Measurements from ENCODE around the gene FLT1. TPM values are rescaled to one million over a fixed set of nuclear protein-coding genes. Genes with fewer than 3 reads are reported as not detected.

Gene FLT1
- polyA plus RNA-seq, 4 donors: 0.45 to 8.8 (median 3.0) TPM

- H3K9me3 ChIP-seq (ENCODE audit: control insufficient read depth in 2 of 2, insufficient read depth in 1 of 2, low read depth in 1 of 2, low read length in 1 of 2): no peaks in the 10 kb centered on the region
- 84 to 90% (median 85%) methylated on average over 13 of the region's 13 CpGs for WGBS, 3 donors
- peaks cover 0 to 7% (median 7%) of the 10 kb centered on the region in 3 donors for H3K4me1 ChIP-seq (ENCODE audit: control insufficient read depth in 3 of 3, insufficient read depth in 2 of 3, low read depth in 1 of 3, low read length in 2 of 3)
- no peak overlapping the region for H3K27ac ChIP-seq (ENCODE audit: low read depth in 1 of 3, low read length in 2 of 3)
- H3K27me3 ChIP-seq (ENCODE audit: control insufficient read depth in 3 of 3, insufficient read depth in 3 of 3, low read length in 3 of 3): no peaks in the 10 kb centered on the region
- H3K36me3 ChIP-seq (ENCODE audit: control insufficient read depth in 3 of 3, insufficient read depth in 2 of 3, low read depth in 1 of 3, low read length in 3 of 3): no peaks in the 10 kb centered on the region
- no peak overlapping the region for H3K4me3 ChIP-seq (ENCODE audit: low read depth in 1 of 3, low read length in 3 of 3)
- no peak for DNase-seq
- no peak for FAIRE-seq
Observed at GRCh38 chr13:28406733-28407266, 88.1 kb downstream of the FLT1 start.

GRCh38 chr13:28402057-28402381 is 92.9 kb downstream of the FLT1 start:
- no peak for FAIRE-seq
- 70 to 72% (median 71%) methylated on average over 5 of the region's 5 CpGs for WGBS, 3 donors

DNA sequence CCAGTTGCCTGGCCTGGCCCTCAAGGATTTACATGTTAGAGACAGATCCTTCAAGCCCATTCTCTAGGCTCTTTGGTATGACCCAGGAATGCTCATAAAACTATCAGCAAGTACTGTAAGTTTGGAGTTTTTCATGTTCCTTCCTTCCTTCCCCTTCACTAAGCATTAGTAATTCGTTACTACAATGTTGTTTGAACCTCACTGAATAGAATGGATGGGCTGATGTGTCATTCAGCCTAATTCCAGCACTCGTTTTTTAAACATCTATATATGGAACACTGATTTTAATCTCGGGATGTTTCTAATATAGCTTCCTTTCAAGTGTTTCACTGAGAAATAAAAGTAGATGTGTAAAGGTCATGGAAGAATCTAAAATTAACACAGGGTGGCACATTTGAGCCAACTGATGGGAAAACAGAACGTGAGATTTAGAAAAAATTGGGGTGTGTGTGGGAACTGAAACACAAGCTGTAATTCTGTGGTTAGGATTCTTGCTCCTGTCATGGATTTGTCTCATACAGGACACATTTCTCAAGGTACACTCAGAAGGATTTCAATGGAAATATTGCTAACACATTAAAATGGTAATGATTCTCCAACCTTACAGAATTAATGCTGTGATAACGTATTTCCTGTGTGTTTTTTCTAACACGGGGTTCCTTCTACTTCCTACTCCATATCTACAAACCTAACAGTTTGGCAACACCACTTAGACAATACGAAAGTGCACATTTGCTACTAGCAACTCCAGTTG is 93.4 kb downstream of the FLT1 start:
- H3K9me3 ChIP-seq (ENCODE audit: control insufficient read depth in 2 of 2, insufficient read depth in 1 of 2, low read depth in 1 of 2, low read length in 1 of 2): no peaks in the 10 kb centered on the region
- no peak for FAIRE-seq
- H3K27me3 ChIP-seq (ENCODE audit: control insufficient read depth in 3 of 3, insufficient read depth in 3 of 3, low read length in 3 of 3): no peaks in the 10 kb centered on the region
- H3K4me3 ChIP-seq (ENCODE audit: low read depth in 1 of 3, low read length in 3 of 3): no peak overlapping the region
- DNase-seq: no peak
- WGBS, 3 donors: 36 to 43% (median 39%) methylated on average over 7 of the region's 7 CpGs
- H3K4me1 ChIP-seq (ENCODE audit: control insufficient read depth in 3 of 3, insufficient read depth in 2 of 3, low read depth in 1 of 3, low read length in 2 of 3): peaks cover 0 to 2% (median 0%) of the 10 kb centered on the region in 3 donors
- no peak overlapping the region for H3K27ac ChIP-seq (ENCODE audit: low read depth in 1 of 3, low read length in 2 of 3)
- no peaks in the 10 kb centered on the region for H3K36me3 ChIP-seq (ENCODE audit: control insufficient read depth in 3 of 3, insufficient read depth in 2 of 3, low read depth in 1 of 3, low read length in 3 of 3)

More at GRCh38 chr13:28402057-28402381, 92.9 kb downstream of the FLT1 start:
- H3K36me3 ChIP-seq (ENCODE audit: control insufficient read depth in 3 of 3, insufficient read depth in 2 of 3, low read depth in 1 of 3, low read length in 3 of 3): no peaks in the 10 kb centered on the region
- no peak overlapping the region for H3K4me3 ChIP-seq (ENCODE audit: low read depth in 1 of 3, low read length in 3 of 3)
- no peak overlapping the region for H3K27ac ChIP-seq (ENCODE audit: low read depth in 1 of 3, low read length in 2 of 3)
- no peak for DNase-seq
- peaks cover 0 to 2% (median 0%) of the 10 kb centered on the region in 3 donors for H3K4me1 ChIP-seq (ENCODE audit: control insufficient read depth in 3 of 3, insufficient read depth in 2 of 3, low read depth in 1 of 3, low read length in 2 of 3)
- no peaks in the 10 kb centered on the region for H3K9me3 ChIP-seq (ENCODE audit: control insufficient read depth in 2 of 2, insufficient read depth in 1 of 2, low read depth in 1 of 2, low read length in 1 of 2)
- H3K27me3 ChIP-seq (ENCODE audit: control insufficient read depth in 3 of 3, insufficient read depth in 3 of 3, low read length in 3 of 3): no peaks in the 10 kb centered on the region

DNA sequence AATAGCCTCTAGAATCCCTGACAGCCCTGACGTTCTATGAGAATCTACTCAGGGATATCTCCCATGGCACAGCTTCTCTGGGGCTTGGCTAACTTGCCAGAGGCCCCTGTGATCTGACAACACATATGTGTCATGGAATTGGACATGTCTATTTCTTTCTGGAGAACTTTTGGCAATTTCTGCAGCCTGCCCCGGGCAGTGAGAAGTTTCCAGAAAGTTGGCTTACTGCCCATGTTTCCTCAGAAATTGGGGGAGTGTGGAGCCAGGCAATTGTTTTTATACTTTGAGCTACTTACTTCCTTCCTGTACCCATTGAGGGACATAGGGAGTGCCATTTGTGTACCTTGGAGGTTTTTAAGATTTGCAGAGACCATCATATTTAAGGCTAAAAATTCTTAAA is 98.9 kb downstream of the FLT1 start:
- Histone ChIP-seq H3K36me3 (ENCODE audit: control insufficient read depth in 3 of 3, insufficient read depth in 2 of 3, low read depth in 1 of 3, low read length in 3 of 3) (no peaks in the 10 kb centered on the region), H3K4me3 (ENCODE audit: low read depth in 1 of 3, low read length in 3 of 3) (no peak overlapping the region), H3K4me1 (ENCODE audit: control insufficient read depth in 3 of 3, insufficient read depth in 2 of 3, low read depth in 1 of 3, low read length in 2 of 3) (no peaks in the 10 kb centered on the region), H3K9me3 (ENCODE audit: control insufficient read depth in 2 of 2, insufficient read depth in 1 of 2, low read depth in 1 of 2, low read length in 1 of 2) (no peaks in the 10 kb centered on the region), H3K27ac (ENCODE audit: low read depth in 1 of 3, low read length in 2 of 3) (no peak overlapping the region), H3K27me3 (ENCODE audit: control insufficient read depth in 3 of 3, insufficient read depth in 3 of 3, low read length in 3 of 3) (no peaks in the 10 kb centered on the region)
- FAIRE-seq: no peak
- DNase-seq: no peak
- 50 to 53% (median 53%) methylated on average over 2 of the region's 2 CpGs for WGBS, 3 donors

- FAIRE-seq: no peak
Observed at GRCh38 chr13:28394422-28394821, 100.5 kb downstream of the FLT1 start.

DNA sequence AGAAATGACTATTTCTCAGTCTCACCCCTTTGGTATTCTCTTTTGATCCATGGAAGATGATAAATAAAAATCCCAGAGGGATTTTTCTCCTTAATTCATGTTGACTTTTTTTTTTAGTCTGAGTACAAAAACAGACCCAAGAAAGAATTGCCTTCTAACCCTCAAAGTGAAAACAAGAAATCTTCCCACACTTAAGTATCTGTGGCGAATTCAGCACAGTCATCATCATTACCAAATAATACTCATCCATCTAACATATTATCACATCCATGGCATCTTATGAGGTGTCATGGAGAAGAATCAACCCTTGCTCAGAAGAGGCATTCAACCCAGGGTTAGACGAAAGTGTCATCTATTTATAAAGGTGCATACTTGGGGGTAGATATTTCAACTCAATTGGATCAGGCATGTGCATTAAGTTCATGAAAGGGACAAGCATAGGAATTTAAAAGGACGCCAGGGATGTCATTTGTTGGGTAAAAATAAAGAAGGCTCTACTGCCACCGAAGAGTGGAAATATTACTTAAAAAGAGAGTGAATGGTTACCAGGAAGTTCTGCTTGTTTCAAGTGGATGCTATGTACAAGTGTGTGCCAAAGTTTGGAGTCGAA is 101.9 kb downstream of the FLT1 start:
- no peak overlapping the region for H3K27ac ChIP-seq (ENCODE audit: low read depth in 1 of 3, low read length in 2 of 3)
- no peak overlapping the region for H3K4me3 ChIP-seq (ENCODE audit: low read depth in 1 of 3, low read length in 3 of 3)
- no peaks in the 10 kb centered on the region for H3K36me3 ChIP-seq (ENCODE audit: control insufficient read depth in 3 of 3, insufficient read depth in 2 of 3, low read depth in 1 of 3, low read length in 3 of 3)
- peaks cover 0 to 2% (median 0%) of the 10 kb centered on the region in 3 donors for H3K27me3 ChIP-seq (ENCODE audit: control insufficient read depth in 3 of 3, insufficient read depth in 3 of 3, low read length in 3 of 3)
- no peaks in the 10 kb centered on the region for H3K4me1 ChIP-seq (ENCODE audit: control insufficient read depth in 3 of 3, insufficient read depth in 2 of 3, low read depth in 1 of 3, low read length in 2 of 3)
- FAIRE-seq (no peak), DNase-seq (no peak)
- no peaks in the 10 kb centered on the region for H3K9me3 ChIP-seq (ENCODE audit: control insufficient read depth in 2 of 2, insufficient read depth in 1 of 2, low read depth in 1 of 2, low read length in 1 of 2)
- 83 to 89% (median 88%) methylated on average over 5 of the region's 5 CpGs for WGBS, 3 donors

More at GRCh38 chr13:28394422-28394821, 100.5 kb downstream of the FLT1 start:
- H3K36me3 ChIP-seq (ENCODE audit: control insufficient read depth in 3 of 3, insufficient read depth in 2 of 3, low read depth in 1 of 3, low read length in 3 of 3): no peaks in the 10 kb centered on the region
- whole genome bisulfite sequencing, 3 donors: 91 to 97% (median 94%) methylated on average over 4 of the region's 4 CpGs
- no peak overlapping the region for H3K27ac ChIP-seq (ENCODE audit: low read depth in 1 of 3, low read length in 2 of 3)
- no peaks in the 10 kb centered on the region for H3K27me3 ChIP-seq (ENCODE audit: control insufficient read depth in 3 of 3, insufficient read depth in 3 of 3, low read length in 3 of 3)
- no peak overlapping the region for H3K4me3 ChIP-seq (ENCODE audit: low read depth in 1 of 3, low read length in 3 of 3)
- no peak for DNase-seq
- no peaks in the 10 kb centered on the region for H3K9me3 ChIP-seq (ENCODE audit: control insufficient read depth in 2 of 2, insufficient read depth in 1 of 2, low read depth in 1 of 2, low read length in 1 of 2)
- no peaks in the 10 kb centered on the region for H3K4me1 ChIP-seq (ENCODE audit: control insufficient read depth in 3 of 3, insufficient read depth in 2 of 3, low read depth in 1 of 3, low read length in 2 of 3)

GRCh38 chr13:28392428-28392827 is 102.5 kb downstream of the FLT1 start:
- FAIRE-seq (no peak), DNase-seq (no peak)
- Histone ChIP-seq H3K4me3 (ENCODE audit: low read depth in 1 of 3, low read length in 3 of 3) (no peak overlapping the region), H3K4me1 (ENCODE audit: control insufficient read depth in 3 of 3, insufficient read depth in 2 of 3, low read depth in 1 of 3, low read length in 2 of 3) (no peaks in the 10 kb centered on the region), H3K9me3 (ENCODE audit: control insufficient read depth in 2 of 2, insufficient read depth in 1 of 2, low read depth in 1 of 2, low read length in 1 of 2) (no peaks in the 10 kb centered on the region), H3K36me3 (ENCODE audit: control insufficient read depth in 3 of 3, insufficient read depth in 2 of 3, low read depth in 1 of 3, low read length in 3 of 3) (no peaks in the 10 kb centered on the region), H3K27me3 (ENCODE audit: control insufficient read depth in 3 of 3, insufficient read depth in 3 of 3, low read length in 3 of 3) (peaks cover 0 to 2% (median 0%) of the 10 kb centered on the region in 3 donors), H3K27ac (ENCODE audit: low read depth in 1 of 3, low read length in 2 of 3) (no peak overlapping the region)
- WGBS, 3 donors: 11 to 18% (median 11%) methylated on average over 2 of the region's 2 CpGs

- DNase-seq (no peak), FAIRE-seq (no peak)
- no peaks in the 10 kb centered on the region for H3K36me3 ChIP-seq (ENCODE audit: control insufficient read depth in 3 of 3, insufficient read depth in 2 of 3, low read depth in 1 of 3, low read length in 3 of 3)
- 51 to 63% (median 52%) methylated on average over 4 of the region's 4 CpGs for whole genome bisulfite sequencing, 3 donors
- H3K4me3 ChIP-seq (ENCODE audit: low read depth in 1 of 3, low read length in 3 of 3): no peak overlapping the region
- H3K4me1 ChIP-seq (ENCODE audit: control insufficient read depth in 3 of 3, insufficient read depth in 2 of 3, low read depth in 1 of 3, low read length in 2 of 3): no peaks in the 10 kb centered on the region
- H3K27me3 ChIP-seq (ENCODE audit: control insufficient read depth in 3 of 3, insufficient read depth in 3 of 3, low read length in 3 of 3): peaks cover 0 to 2% (median 0%) of the 10 kb centered on the region in 3 donors
- no peak overlapping the region for H3K27ac ChIP-seq (ENCODE audit: low read depth in 1 of 3, low read length in 2 of 3)
- no peaks in the 10 kb centered on the region for H3K9me3 ChIP-seq (ENCODE audit: control insufficient read depth in 2 of 2, insufficient read depth in 1 of 2, low read depth in 1 of 2, low read length in 1 of 2)
Observed at GRCh38 chr13:28387740-28388501, 107.0 kb downstream of the FLT1 start.

All from small intestine (tissue), 7 donors.